K562 (cell line): Measurements from ENCODE around the gene AMN1.

Experiments used
- ATF2 ChIP-seq: sonication (generic); formaldehyde crosslinking; IDR thresholded peaks from 2 replicates; pipeline ENCODE4 v1.8.1; 2022; ENCODE audit warnings: missing genetic modification reagents
- HBP1 ChIP-seq: fragments of 450-650 bp; formaldehyde crosslinking; IDR thresholded peaks from 2 replicates; pipeline ENCODE4 v1.4.0; 2022; ENCODE audit warnings: missing genetic modification characterization
- ZBTB8A ChIP-seq: fragments of 450-650 bp; IDR thresholded peaks from 2 replicates; pipeline ENCODE4 v1.6.1; 2018; ENCODE audit warnings: mild to moderate bottlenecking, moderate library complexity; ENCODE audit not compliant: partially characterized antibody
- TF ChIP-seq, protein P1 (sequence below): sonication (generic); formaldehyde crosslinking; IDR thresholded peaks from 2 replicates; pipeline ENCODE4 v1.8.0; 2022; ENCODE audit warnings: missing genetic modification reagents, mild to moderate bottlenecking, borderline replicate concordance
- TF ChIP-seq, protein P2 (sequence below): sonication (generic); formaldehyde crosslinking; IDR thresholded peaks from 2 replicates; pipeline ENCODE4 v1.8.0; 2023; ENCODE audit warnings: mild to moderate bottlenecking, missing genetic modification reagents

DNA sequence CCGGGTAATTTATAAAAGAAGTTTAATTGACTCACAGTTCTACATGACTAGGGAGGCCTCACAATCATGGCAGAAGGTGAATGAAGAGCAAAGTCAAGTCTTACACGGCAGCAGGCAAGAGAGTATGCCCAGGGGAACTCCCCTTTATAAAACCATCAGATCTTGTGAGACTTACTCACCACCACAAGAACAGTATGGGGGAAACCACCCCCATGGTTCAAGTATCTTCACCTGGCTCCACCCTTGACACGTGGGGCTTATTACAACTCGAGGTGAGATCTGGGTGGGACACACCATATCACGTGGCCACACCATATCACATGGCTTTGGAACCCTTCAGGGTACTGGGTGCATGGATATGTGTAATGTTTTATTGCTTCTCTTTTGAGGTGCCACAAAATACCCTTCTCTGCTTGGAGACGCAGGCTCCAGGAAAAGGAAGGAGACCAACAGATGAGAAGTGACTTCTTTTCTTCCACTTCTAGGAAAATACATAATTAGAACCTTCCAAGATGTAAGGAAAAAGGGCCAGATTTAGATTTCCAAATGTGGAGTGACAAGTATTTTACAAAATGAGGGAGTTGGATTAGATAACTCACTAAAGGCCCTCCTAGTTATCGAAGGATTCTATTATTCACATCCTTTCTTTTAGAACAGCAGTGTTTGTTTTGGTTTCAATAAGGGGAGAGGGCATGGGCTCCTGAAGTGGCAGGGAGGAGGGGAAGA is 102.4 kb downstream of the AMN1 start:
- TF ChIP-seq ATF2 (no peak), ZBTB8A (no peak), HBP1 (CRISPR knock-in tag) (no peak)
- TF ChIP-seq, protein P1, sequence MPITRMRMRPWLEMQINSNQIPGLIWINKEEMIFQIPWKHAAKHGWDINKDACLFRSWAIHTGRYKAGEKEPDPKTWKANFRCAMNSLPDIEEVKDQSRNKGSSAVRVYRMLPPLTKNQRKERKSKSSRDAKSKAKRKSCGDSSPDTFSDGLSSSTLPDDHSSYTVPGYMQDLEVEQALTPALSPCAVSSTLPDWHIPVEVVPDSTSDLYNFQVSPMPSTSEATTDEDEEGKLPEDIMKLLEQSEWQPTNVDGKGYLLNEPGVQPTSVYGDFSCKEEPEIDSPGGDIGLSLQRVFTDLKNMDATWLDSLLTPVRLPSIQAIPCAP = no peak
- TF ChIP-seq, protein P2, sequence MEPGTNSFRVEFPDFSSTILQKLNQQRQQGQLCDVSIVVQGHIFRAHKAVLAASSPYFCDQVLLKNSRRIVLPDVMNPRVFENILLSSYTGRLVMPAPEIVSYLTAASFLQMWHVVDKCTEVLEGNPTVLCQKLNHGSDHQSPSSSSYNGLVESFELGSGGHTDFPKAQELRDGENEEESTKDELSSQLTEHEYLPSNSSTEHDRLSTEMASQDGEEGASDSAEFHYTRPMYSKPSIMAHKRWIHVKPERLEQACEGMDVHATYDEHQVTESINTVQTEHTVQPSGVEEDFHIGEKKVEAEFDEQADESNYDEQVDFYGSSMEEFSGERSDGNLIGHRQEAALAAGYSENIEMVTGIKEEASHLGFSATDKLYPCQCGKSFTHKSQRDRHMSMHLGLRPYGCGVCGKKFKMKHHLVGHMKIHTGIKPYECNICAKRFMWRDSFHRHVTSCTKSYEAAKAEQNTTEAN (CRISPR knock-in tag) = no peak
